Iris pigment epithelial cell (primary cell): ENCODE measurements around the gene ADAT3.
A peak's percentile ranks its signal among the peaks of the same experiment; 100 is the strongest.
"Not testable (repeated sequence)": the region's sequence is repeated elsewhere in the genome, so short reads cannot be mapped to it uniquely, and the experiment has no call there.

Source experiments
- DNase-seq: peaks from one replicate; pipeline ENCODE4 v3.0.0-alpha.2; 2011; ENCODE audit warnings: low read depth

ADAT3 gene

GRCh38 chr19:1866693-1867348 is 38.4 kb upstream of the ADAT3 start:
- no peak for DNase-seq

GRCh38 chr19:1867349-1867724 is 37.9 kb upstream of the ADAT3 start:
- no peak for DNase-seq

GRCh38 chr19:1868971-1869370 is 36.2 kb upstream of the ADAT3 start:
- no peak for DNase-seq

GRCh38 chr19:1871140-1871597 is 34.0 kb upstream of the ADAT3 start:
- DNase-seq: no peak

GRCh38 chr19:1871630-1872029 is 33.6 kb upstream of the ADAT3 start:
- DNase-seq: no peak

- no peak for DNase-seq
Measured at GRCh38 chr19:1872807-1873523, 32.2 kb upstream of the ADAT3 start.

- DNase-seq: no peak
Measured at GRCh38 chr19:1873524-1874473, 31.4 kb upstream of the ADAT3 start.

GRCh38 chr19:1874554-1875185 is 30.5 kb upstream of the ADAT3 start:
- no peak for DNase-seq

GRCh38 chr19:1875265-1875645 is 29.9 kb upstream of the ADAT3 start:
- DNase-seq: not testable (repeated sequence)

GRCh38 chr19:1875646-1876495 is 29.3 kb upstream of the ADAT3 start:
- DNase-seq: peak; percentile 88

- DNase-seq: not testable (repeated sequence)
Measured at GRCh38 chr19:1876496-1877279, 28.5 kb upstream of the ADAT3 start.

GRCh38 chr19:1877280-1877660 is 27.9 kb upstream of the ADAT3 start:
- not testable (repeated sequence) for DNase-seq

GRCh38 chr19:1878583-1878982 is 26.6 kb upstream of the ADAT3 start:
- not testable (repeated sequence) for DNase-seq

- DNase-seq: not testable (repeated sequence)
Measured at GRCh38 chr19:1879982-1880381, 25.2 kb upstream of the ADAT3 start.

- DNase-seq: no peak
Measured at GRCh38 chr19:1880611-1881392, 24.4 kb upstream of the ADAT3 start.

GRCh38 chr19:1881393-1882088 is 23.7 kb upstream of the ADAT3 start:
- DNase-seq: not testable (repeated sequence)

- no peak for DNase-seq
Measured at GRCh38 chr19:1882089-1882785, 23.0 kb upstream of the ADAT3 start.
